Lower leg skin (tissue), 4 donors: ENCODE data around the gene ATP5PD. TPM values are rescaled to one million over a fixed set of nuclear protein-coding genes. Genes with fewer than 3 reads are reported as not detected.
A peak's percentile ranks its signal among the peaks of the same experiment; 100 is the strongest.

Experiments used
- DNase-seq, 2 donors: peaks; one replicate each; pipeline ENCODE4 v3.0.0-alpha.2; 2019; ENCODE audit warnings: low spot score in 2 of 2
- H3K4me3 ChIP-seq: fragments of 200-600 bp; sonication (generic); 2 replicates; pipeline ENCODE4 v1.5.1; 2017; ENCODE audit warnings: mild to moderate bottlenecking, low read depth; ENCODE audit not compliant: poor library complexity, severe bottlenecking
- CTCF ChIP-seq, 3 donors: fragments of 450-650 bp; IDR thresholded peaks; one replicate each; pipeline ENCODE4 v1.5.1; 2016; ENCODE audit warnings: antibody characterized with exemption in 3 of 3, mild to moderate bottlenecking in 3 of 3, moderate library complexity in 2 of 3
- POLR2A ChIP-seq, 2 donors: fragments of 450-650 bp; IDR thresholded peaks; one replicate each; pipeline ENCODE4 v1.6.1; 2016 to 2017; ENCODE audit warnings: antibody characterized with exemption in 2 of 2, mild to moderate bottlenecking in 1 of 2, moderate library complexity in 1 of 2
- WGBS, 2 donors: methylation state at CpG; one replicate each; pipeline ENCODE4 v1.1.5; 2018; 5-methylcytosine and 5-hydroxymethylcytosine counted together
- intact Hi-C: fragments of 100-400 bp; cut with DNase I; formaldehyde crosslinking; loops from one replicate; pipeline ENCODE4 v1.15.0; 2023; ENCODE audit warnings: low total_unique reads
- total RNA-seq, 4 donors: library from RNA; depleted of rRNA; stranded (reverse); fragments of >200 nt; gene quantifications; one replicate each; pipeline ENCODE4 v1.1.0, GENCODE V29; 2016

Gene ATP5PD
- total RNA-seq, 4 donors from 2014 or later, result 212 to 298 (median 249) TPM

GRCh38 chr17:75090871-75091854 lies 44.4 kb upstream of the ATP5PD start:
- H3K4me3 ChIP-seq, result no peak overlapping the region
- no peak for TF ChIP-seq POLR2A (IDR thresholded peaks at IDR 0.05)
- 40 to 45% methylated on average over 19 of the region's 19 CpGs for WGBS, 2 donors
- intact Hi-C loops, result no loop called here
- DNase-seq, result no peak

GRCh38 chr17:75088465-75089417 lies 42.0 kb upstream of the ATP5PD start:
- WGBS, 2 donors, result 60 to 71% methylated on average over 8 to 10 of the region's 11 CpGs
- no peak for DNase-seq
- intact Hi-C loops, result no loop called here
- TF ChIP-seq POLR2A (IDR thresholded peaks at IDR 0.05), result no peak
- no peak for TF ChIP-seq CTCF (IDR thresholded peaks at IDR 0.05)
- peak overlapping the region; percentile 56 for H3K4me3 ChIP-seq

GRCh38 chr17:75087558-75088453 lies 41.0 kb upstream of the ATP5PD start, which contains the start of gene SLC16A5:
Gene SLC16A5 (plus strand): TSS chr17:75087954. CDS start chr17:75093637, 5,683 bp downstream.
- peak; percentile 84 to 98 for DNase-seq
- 5 to 8% methylated on average over 29 to 47 of the region's 69 CpGs for WGBS, 2 donors
- peak within 1 kb of the TSS; percentile 56 for H3K4me3 ChIP-seq
- intact Hi-C loops, result no loop called here
- no peak for TF ChIP-seq CTCF (IDR thresholded peaks at IDR 0.05)
- TF ChIP-seq POLR2A (IDR thresholded peaks at IDR 0.05), result no peak

GRCh38 chr17:75087182-75087557 lies 40.4 kb upstream of the ATP5PD start:
- 49 to 55% methylated on average over 12 of the region's 12 CpGs for WGBS, 2 donors
- H3K4me3 ChIP-seq, result peak overlapping the region; percentile 56
- no peak for DNase-seq
- TF ChIP-seq CTCF (IDR thresholded peaks at IDR 0.05), result no peak
- no peak for TF ChIP-seq POLR2A (IDR thresholded peaks at IDR 0.05)
- intact Hi-C loops, result no loop called here

- no peak for TF ChIP-seq POLR2A (IDR thresholded peaks at IDR 0.05)
- TF ChIP-seq CTCF (IDR thresholded peaks at IDR 0.05), result no peak
- intact Hi-C loops, result no loop called here
- no peak overlapping the region for H3K4me3 ChIP-seq
- DNase-seq, result no peak
- 75 to 79% methylated on average over 15 of the region's 15 CpGs for WGBS, 2 donors
These were observed 39.9 kb upstream of the ATP5PD start for GRCh38 chr17:75086496-75087181.
